ENCODE results near the gene RTEL1. TPM values are rescaled to one million over a fixed set of nuclear protein-coding genes. Genes with fewer than 3 reads are reported as not detected.

RTEL1 gene
- total RNA-seq, 1 experiment from 2014 or later: 33.4 TPM

GRCh38 chr20:63664143-63664851, 6.2 kb downstream of the RTEL1 start:
- Histone ChIP-seq H2AK5ac (ENCODE audit: insufficient read length, low read length) (no peak overlapping the region), H2BK5ac (ENCODE audit: insufficient read length, low read length) (no peak overlapping the region), H3K4me1 (ENCODE audit: insufficient read depth, low read length) (no peaks in the 10 kb centered on the region; the same call in 1 of the 2 replicates), H3K23ac (ENCODE audit: insufficient read length, low read depth, low read length) (no peak overlapping the region), H3K9me3 (ENCODE audit: control insufficient read depth, low read depth, low read length) (no peaks in the 10 kb centered on the region), H3K18ac (ENCODE audit: insufficient read length, low read depth, low read length) (no peak overlapping the region), H3K27ac (ENCODE audit: insufficient read length, low read depth, low read length) (no peak overlapping the region), H3K9ac (ENCODE audit: extremely low read depth, insufficient read length, low read length) (no peak overlapping the region), H3K4me2 (ENCODE audit: insufficient read depth, insufficient read length, low read length) (no peak overlapping the region), H2AFZ (ENCODE audit: low read length) (no peak overlapping the region), H3K14ac (ENCODE audit: insufficient read depth, low read length) (no peak overlapping the region), H3T11ph (ENCODE audit: low read length) (no peak overlapping the region), H3K23me2 (ENCODE audit: insufficient read length, low read depth, low read length, poor library complexity, severe bottlenecking) (no peaks in the 10 kb centered on the region), H4K8ac (replicated peaks; ENCODE audit: insufficient read length, low read depth, low read length) (no peak overlapping the region), H3K27me3 (ENCODE audit: insufficient read depth, low read length) (no peaks in the 10 kb centered on the region; the same call in 1 of the 2 replicates), H2BK12ac (ENCODE audit: insufficient read length, low read depth, low read length) (no peak overlapping the region), H2BK120ac (ENCODE audit: low read depth, low read length, poor library complexity, severe bottlenecking) (no peak overlapping the region), H3K4ac (ENCODE audit: low read depth, low read length) (no peak overlapping the region), H4K20me1 (ENCODE audit: control insufficient read depth, insufficient read depth, insufficient read length) (no peaks in the 10 kb centered on the region), H2BK15ac (ENCODE audit: low read depth, low read length) (no peak overlapping the region), H4K91ac (ENCODE audit: insufficient read length, low read depth, low read length) (no peak overlapping the region), H4K5ac (ENCODE audit: insufficient read length, low read depth, low read length) (no peak overlapping the region), H3K79me1 (ENCODE audit: insufficient read depth, low read depth, low read length, poor library complexity, severe bottlenecking) (no peaks in the 10 kb centered on the region), H3K79me2 (ENCODE audit: insufficient read depth, low read length) (no peaks in the 10 kb centered on the region), H3K56ac (ENCODE audit: insufficient read length, low read depth, low read length) (no peak overlapping the region), H2BK20ac (ENCODE audit: low read depth, low read length, poor library complexity, severe bottlenecking) (no peak overlapping the region)
- H3K4me1 Mint-ChIP-seq: peaks cover 2 to 7% of the 10 kb centered on the region in 2 experiments
- no peak overlapping the region for H3K4me3 Mint-ChIP-seq
- TF ChIP-seq CTCF (conservative IDR thresholded peaks at IDR 0.05): no peak
- peaks cover 30 to 66% (median 59%) of the 10 kb centered on the region in 3 experiments for H3K36me3 Mint-ChIP-seq (ENCODE audit: insufficient read depth in 1 of 3, low read depth in 3 of 3)
- H3K27ac Mint-ChIP-seq: no peak overlapping the region
- no CpG with 5 or more reads among the region's 22 CpGs for WGBS (ENCODE audit: extremely low coverage, insufficient read length, low lambda C conversion rate)
- no peak for DNase-seq
- H3K27me3 Mint-ChIP-seq (ENCODE audit: low read depth): no peaks in the 10 kb centered on the region
- H3K9me3 Mint-ChIP-seq: no peaks in the 10 kb centered on the region
